ENCODE data around the gene S100A14.
"Not testable (repeated sequence)": the region's sequence is repeated elsewhere in the genome, so short reads cannot be mapped to it uniquely, and the experiment has no call there.

GRCh38 chr1:153575081-153575491 lies 41.0 kb downstream of the S100A14 start:
- not testable (repeated sequence) for TF ChIP-seq EP300, CTCF, POLR2AphosphoS5, POLR2A (IDR thresholded peaks at IDR 0.05)

Measured in upper lobe of left lung (tissue), 4 donors.